HCT116 (cell line): ENCODE measurements around the gene C1orf53.

ENCODE experiments used
- ELF1 ChIP-seq: IDR thresholded peaks from 2 replicates; pipeline ENCODE4 v1.6.1; 2012; ENCODE audit warnings: low read depth, borderline replicate concordance
- ZFX ChIP-seq: fragments of 450-650 bp; IDR thresholded peaks from 2 replicates; pipeline ENCODE4 v1.6.1; 2017

DNA sequence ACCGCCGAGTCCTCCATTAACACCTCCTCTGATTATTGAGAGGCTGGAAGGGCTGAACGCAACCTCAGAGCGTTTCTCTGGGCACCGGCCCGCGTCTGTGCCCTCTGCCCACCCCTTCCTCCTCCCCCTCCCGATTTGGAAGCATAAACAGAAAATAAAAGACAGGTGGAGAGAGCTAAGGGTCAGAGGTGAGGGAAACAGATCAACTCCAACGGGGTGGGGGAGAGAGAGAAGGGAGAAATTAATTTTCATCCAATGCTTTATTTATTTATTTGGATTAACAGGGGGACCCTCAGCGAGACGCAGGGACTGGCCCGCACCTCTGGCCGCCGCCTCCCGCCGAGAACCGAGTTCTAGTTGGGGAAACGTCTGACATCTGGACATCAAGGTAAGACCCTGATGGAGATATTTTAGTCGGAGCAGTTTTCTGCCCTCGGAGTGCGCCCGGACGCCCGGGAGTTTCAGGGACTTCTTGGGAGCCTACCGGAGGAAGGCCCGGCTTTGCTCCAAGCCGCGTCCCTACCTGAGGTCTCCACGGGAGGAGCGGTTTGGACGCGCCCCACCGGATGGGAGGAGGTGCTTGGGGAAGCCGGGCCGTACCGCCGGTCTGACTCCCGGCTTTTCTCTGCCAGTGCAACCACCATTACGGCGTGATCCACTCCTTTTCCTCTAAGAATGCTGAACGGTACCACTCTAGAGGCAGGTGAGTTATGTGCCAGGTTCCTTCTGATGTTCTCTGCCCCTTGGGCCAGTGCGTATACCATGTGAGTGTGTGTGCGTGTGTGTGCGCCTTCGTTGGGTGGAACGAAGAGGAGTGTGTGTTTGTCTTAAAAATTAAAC lies 9.6 kb downstream of the C1orf53 start:
- TF ChIP-seq ZFX: no peak
- TF ChIP-seq ELF1: no peak
